GM18867 (cell line): Measurements from ENCODE around the gene FAM162B.
"Not testable (repeated sequence)": the region's sequence is repeated elsewhere in the genome, so short reads cannot be mapped to it uniquely, and the experiment has no call there.

ENCODE experiments used
- ATAC-seq: cut with Tn5 transposase; IDR thresholded peaks from one replicate; pipeline ENCODE4 v1.9.1; 2021; ENCODE audit warnings: mild to moderate bottlenecking, moderate library complexity; ENCODE audit not compliant: unreplicated experiment

Gene FAM162B

GRCh38 chr6:116730513-116730912 is 35.0 kb downstream of the FAM162B start:
- no peak for ATAC-seq

- no peak for ATAC-seq
Observed at GRCh38 chr6:116726947-116727346, 38.6 kb downstream of the FAM162B start.

DNA sequence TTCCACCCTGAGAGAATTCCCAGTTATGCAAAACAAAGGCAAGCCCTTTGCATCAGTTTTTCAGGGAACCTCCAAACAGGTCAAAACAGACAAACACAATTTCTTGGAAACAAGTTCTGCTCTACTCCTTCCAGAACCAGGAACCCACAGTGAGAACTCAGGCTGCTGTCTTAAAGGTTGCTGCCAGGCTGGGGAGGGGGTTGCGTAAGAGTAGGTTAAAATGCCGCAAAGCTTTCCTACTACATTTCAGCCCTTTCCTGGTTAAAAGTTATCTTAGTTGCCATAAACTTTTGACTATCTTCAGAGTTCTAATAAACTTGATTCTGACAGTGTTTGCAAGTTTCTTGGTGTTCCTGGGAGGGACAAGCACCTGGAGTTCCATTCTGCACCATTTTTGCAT is 50.8 kb downstream of the FAM162B start:
- ATAC-seq: no peak

DNA sequence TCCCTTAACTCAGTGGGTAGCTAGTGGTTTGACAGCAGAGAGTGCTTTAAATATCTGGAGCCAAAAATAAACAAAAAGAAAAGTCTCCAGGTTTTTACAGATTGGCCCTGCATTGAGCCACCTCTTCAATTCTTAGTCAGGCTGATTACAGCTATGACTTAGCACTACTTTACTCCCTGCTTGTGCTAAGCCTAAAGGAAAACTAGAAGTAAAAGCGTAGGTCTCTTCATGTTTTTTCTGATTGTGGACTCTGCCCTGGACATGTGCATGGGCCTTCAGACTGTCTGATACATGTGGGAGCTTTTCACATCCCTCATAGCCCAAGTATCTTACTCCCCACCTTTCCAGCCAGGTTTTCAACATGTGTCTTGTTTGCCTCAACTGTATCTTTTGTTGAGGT is 51.2 kb downstream of the FAM162B start:
- no peak for ATAC-seq

DNA sequence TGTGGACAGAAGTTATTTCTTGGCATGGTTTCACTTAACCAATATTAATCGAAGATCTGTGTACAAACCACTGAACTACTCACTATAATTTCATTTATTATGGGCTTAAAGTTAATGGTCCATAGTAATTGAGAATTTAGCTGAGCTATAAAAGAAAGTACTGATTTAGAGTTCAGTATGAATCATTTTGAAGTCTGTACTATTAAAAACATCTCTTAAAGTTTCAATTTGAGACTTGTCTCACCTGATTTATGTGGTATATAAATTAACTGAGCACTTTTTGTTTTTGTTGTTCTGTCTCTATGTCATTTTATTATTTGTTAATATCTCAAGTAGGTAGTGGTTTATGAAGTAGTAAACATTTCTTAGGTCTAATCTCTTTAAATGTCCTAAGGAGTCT is 59.6 kb downstream of the FAM162B start:
- no peak for ATAC-seq

DNA sequence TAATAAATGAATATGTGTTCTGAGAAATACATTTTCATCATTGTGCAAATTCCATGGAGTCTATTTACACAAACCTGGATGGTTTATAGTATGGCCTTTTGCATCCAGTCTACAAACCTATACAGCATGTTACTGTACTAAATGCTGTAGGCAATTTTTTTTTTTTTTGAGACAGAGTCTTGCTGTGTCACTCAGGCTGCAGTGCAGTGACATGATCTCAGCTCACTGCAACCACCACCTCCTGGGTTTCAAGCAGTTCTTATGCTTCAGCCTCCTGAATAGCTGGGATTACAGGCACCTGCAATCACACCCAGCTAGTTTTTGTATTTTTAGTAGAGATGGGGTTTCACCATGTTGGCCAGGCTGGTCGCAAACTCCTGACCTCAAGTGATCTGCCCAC is 61.6 kb downstream of the FAM162B start:
- not testable (repeated sequence) for ATAC-seq
